Stimulated activated CD8-positive, alpha-beta memory T cell treated with anti-CD3 and anti-CD28 coated beads, Interleukin-4, amount 100 ng/mL, for 1 hour (primary cell): Measurements from ENCODE around the gene BABAM1.
"Not testable (repeated sequence)": the region's sequence is repeated elsewhere in the genome, so short reads cannot be mapped to it uniquely, and the experiment has no call there.

Experiments used
- DNase-seq, 2 donors: peaks; one replicate each; pipeline ENCODE4 v3.0.0-alpha.2; 2020; ENCODE audit warnings: low read depth in 2 of 2, low spot score in 1 of 2

The BABAM1 gene

GRCh38 chr19:17268754-17269153 is 1.5 kb downstream of the BABAM1 start:
- no peak for DNase-seq

- DNase-seq = not testable (repeated sequence)
Observed at GRCh38 chr19:17274892-17275291, 7.6 kb downstream of the BABAM1 start.

- DNase-seq = no peak
Observed at GRCh38 chr19:17275441-17276175, 8.4 kb downstream of the BABAM1 start.

- DNase-seq = no peak
Observed at GRCh38 chr19:17279436-17279835, 12.2 kb downstream of the BABAM1 start.

- DNase-seq = no peak
Observed at GRCh38 chr19:17281391-17282304, 14.4 kb downstream of the BABAM1 start, which contains the start of gene ANKLE1. ANKLE1 (plus strand) TSS chr19:17281901; CDS start chr19:17281921, 20 bp downstream.

GRCh38 chr19:17282488-17283125 is 15.4 kb downstream of the BABAM1 start:
- peak; percentile 47 to 64 for DNase-seq

- no peak for DNase-seq
Observed at GRCh38 chr19:17283504-17283996, 16.3 kb downstream of the BABAM1 start.

GRCh38 chr19:17285415-17286135 is 18.3 kb downstream of the BABAM1 start:
- no peak for DNase-seq

- DNase-seq = no peak
Observed at GRCh38 chr19:17286263-17286662, 19.0 kb downstream of the BABAM1 start.

GRCh38 chr19:17286752-17287151 is 19.5 kb downstream of the BABAM1 start:
- DNase-seq = no peak

- no peak for DNase-seq
Observed at GRCh38 chr19:17289489-17289888, 22.2 kb downstream of the BABAM1 start.

- DNase-seq = peak; percentile 53
Observed at GRCh38 chr19:17292301-17293074, 25.2 kb downstream of the BABAM1 start.

GRCh38 chr19:17293605-17294004 is 26.4 kb downstream of the BABAM1 start:
- no peak for DNase-seq

- no peak for DNase-seq
Observed at GRCh38 chr19:17294051-17294891, 27.0 kb downstream of the BABAM1 start.

- not testable (repeated sequence) for DNase-seq
Observed at GRCh38 chr19:17295551-17295950, 28.3 kb downstream of the BABAM1 start.

GRCh38 chr19:17296273-17296672 is 29.0 kb downstream of the BABAM1 start:
- DNase-seq = no peak

- DNase-seq = no peak
Observed at GRCh38 chr19:17296976-17297375, 29.7 kb downstream of the BABAM1 start.

- DNase-seq = no peak
Observed at GRCh38 chr19:17300992-17301619, 33.9 kb downstream of the BABAM1 start.
